T-helper 1 cell (primary cell): ENCODE results near the gene DVL1.

Source experiments
- DNase-seq, 5 donors: peaks; one replicate each; pipeline ENCODE4 v3.0.0-alpha.2; 2012 to 2020

Gene DVL1

DNA sequence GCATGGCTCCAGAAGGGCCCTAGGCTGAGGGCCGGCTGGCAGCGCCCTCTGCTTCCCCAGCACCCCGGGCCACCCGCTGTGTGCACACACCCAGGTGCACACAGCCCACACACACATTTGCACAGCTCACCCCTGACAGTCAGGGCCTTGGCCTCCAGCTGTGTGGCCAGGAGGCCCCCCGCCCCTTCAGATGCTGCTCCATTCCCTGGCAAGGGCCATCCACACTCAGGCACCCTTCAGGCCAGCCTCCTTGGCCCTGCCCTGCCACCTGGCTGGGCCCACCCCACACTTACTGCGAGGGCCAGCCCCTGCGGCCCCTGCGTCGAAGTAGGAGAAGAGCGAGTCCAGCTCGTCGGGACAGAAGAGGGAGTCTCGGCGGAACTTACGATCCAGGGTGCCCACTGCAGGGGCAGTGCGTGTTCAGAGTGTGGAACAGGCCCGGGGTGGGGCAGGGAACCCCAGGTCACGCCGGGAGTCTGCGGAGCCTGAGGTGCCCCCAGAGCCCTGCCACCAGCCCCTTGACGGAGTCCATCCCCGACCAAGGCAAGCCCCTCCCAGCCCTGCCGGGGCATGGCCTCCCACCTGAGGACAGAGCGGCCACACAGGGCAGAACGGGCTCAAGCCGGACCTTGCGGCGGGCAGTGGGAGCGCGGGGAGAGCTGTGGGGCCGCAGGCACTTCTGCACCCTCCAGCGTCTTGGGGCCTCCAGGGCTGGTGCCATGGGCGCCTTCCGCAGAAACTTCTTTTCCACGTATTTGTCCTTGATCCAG, 53.9 kb downstream of the DVL1 start:
- DNase-seq = no peak

DNA sequence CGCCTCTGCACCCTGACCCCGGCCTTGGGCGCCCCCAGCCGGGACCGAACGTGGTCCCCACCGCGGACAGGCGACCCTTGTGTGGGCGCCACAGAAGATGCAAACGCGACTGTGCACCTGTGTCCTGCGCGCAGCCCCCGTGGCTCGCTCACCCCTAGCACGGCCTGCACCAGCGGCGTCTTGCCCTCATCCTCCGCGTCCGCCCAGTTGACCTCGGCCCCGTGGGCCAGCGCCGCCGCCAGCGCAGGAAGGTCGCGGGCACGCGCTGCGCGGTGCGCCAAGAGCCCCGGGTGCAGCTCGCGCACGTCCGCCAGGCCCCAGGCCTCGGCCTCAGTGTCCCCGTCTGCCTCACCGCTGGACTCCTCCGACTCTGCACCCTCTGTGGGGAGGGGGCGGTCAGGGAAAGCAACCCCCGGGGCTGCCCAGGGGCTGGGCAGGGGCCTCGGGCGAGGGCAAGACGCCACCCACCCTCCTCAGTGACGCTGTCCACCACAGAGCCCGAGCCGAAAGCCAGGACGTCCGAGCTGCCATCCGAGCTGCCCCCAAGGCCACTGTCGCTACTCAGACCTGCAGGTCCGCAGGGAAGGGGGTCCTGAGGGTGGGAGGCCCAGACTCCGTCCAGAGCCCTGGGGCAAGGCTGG, 54.8 kb downstream of the DVL1 start:
- no peak for DNase-seq

DNA sequence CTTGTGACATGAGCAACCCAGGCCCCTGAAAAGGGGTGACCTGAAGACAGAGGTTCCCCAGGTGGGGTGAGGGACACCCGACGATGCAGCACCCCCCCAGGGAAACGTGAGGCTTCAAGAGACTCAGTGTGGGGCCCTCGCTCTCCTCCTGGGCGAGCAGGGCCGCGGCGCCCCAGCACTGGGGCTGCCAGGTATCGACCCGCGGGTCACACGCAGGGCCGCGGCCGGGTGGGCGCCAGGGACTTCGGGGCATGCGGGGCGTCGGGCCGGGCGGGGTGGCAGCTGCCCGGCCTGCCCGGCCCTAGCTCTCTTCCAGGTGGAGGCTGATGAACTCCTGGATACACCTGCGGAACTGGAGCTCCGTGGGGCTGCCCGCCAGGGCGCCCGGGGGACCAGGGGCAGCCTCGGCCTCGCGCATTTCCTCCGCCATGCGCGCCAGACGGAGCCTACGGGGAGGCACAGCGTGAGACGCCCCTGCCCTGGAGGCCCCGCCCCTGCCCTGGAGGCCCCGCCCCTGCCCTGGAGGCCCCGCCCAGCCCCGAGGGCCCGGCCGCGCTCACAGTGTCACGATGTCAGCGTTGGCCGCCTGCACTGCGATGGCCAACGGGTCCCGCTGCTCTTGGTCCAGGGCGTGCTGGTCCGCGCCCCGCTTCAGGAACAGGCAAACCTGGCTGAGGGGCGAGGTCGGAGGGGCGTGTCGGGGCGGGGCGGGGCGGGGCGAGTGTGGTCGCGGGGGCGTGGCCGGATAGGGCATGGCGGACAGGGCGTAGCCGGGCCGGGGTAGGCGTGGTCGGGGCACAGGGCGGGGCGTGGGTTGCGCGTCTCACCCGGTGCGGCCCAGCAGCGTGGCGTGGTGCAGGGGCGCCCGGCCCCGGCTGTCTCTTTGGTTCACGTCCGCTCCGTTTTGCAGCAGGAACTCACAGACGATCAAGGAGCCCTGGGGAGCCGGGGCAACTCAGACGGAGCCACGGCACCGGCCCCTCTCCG, 55.7 kb downstream of the DVL1 start:
- no peak for DNase-seq

GRCh38 chr1:1292851-1293250, 56.4 kb downstream of the DVL1 start:
- no peak for DNase-seq

DNA sequence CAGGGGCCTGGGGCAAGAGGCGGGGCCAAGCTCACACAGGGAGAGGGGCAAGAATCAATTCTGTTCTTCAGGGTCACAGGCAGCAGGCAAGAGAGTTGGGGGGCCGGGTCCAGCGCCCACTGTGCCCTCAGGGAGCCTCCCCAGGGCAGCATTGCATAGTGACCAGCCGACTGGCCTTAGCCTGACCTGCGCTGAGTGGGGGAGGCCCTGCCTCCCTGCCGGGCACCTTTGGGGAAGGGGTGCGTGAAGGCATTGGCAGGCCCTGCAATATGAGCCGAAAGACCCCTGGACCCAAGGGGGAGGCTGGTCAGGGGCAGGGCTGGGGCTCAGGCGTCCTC, 56.8 kb downstream of the DVL1 start:
- DNase-seq = no peak

- DNase-seq = peak; percentile 39 to 59 (median 57)
Measured at GRCh38 chr1:1291548-1292441, 57.4 kb downstream of the DVL1 start.

GRCh38 chr1:1291023-1291528, 58.1 kb downstream of the DVL1 start:
- DNase-seq = no peak

DNA sequence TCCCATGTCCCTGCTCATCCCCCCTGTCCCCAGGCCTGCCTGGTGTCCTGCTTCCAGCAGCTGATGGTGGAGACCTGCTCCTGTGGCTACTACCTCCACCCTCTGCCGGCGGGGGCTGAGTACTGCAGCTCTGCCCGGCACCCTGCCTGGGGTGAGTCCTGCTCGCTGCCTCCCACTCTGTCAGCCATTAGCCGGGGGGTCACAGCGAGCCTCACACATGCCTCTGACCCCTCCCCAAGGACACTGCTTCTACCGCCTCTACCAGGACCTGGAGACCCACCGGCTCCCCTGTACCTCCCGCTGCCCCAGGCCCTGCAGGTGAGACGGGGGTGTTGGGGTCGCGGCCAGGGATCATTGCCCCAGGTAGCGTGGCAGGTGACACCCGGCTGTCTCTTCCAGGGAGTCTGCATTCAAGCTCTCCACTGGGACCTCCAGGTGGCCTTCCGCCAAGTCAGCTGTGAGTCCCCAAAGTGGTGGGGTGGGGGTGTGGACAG, 58.9 kb downstream of the DVL1 start:
- DNase-seq = peak in 4 of 5 donors; percentile 31 to 63 (median 43)

GRCh38 chr1:1287288-1288110, 61.7 kb downstream of the DVL1 start:
- no peak for DNase-seq

GRCh38 chr1:1286313-1287261, 62.6 kb downstream of the DVL1 start:
- no peak for DNase-seq

- no peak for DNase-seq
Measured at GRCh38 chr1:1285611-1286311, 63.5 kb downstream of the DVL1 start.
